Posterior cingulate gyrus (tissue), 11 donors: ENCODE data around the gene RSF1.

Experiments used
- DNase-seq, 10 donors: peaks; one replicate each; pipeline versions ENCODE4 v3.0.0 to v3.0.0-alpha.2; 2020 to 2021; ENCODE audit warnings: mixed read lengths in 3 of 10
- intact Hi-C: fragments of 100-400 bp; cut with DNase I; formaldehyde crosslinking; loops from one replicate; pipeline ENCODE4 v1.15.1; 2023

Gene RSF1

GRCh38 chr11:77704029-77704428 is 116.5 kb downstream of the RSF1 start:
- DNase-seq = no peak
- intact Hi-C loops = no loop called here

GRCh38 chr11:77699425-77699824 is 121.1 kb downstream of the RSF1 start:
- intact Hi-C loops = no loop called here
- no peak for DNase-seq

GRCh38 chr11:77698896-77699295 is 121.6 kb downstream of the RSF1 start:
- intact Hi-C loops = no loop called here
- no peak for DNase-seq

GRCh38 chr11:77697865-77698264 is 122.7 kb downstream of the RSF1 start:
- intact Hi-C loops = no loop called here
- DNase-seq = no peak

GRCh38 chr11:77695417-77695816 is 125.1 kb downstream of the RSF1 start:
- intact Hi-C loops = no loop called here
- no peak for DNase-seq

GRCh38 chr11:77690649-77691048 is 129.9 kb downstream of the RSF1 start:
- intact Hi-C loops = no loop called here

GRCh38 chr11:77687088-77687487 is 133.4 kb downstream of the RSF1 start:
- DNase-seq = no peak
- intact Hi-C loops = no loop called here

More at GRCh38 chr11:77690649-77691048, 129.9 kb downstream of the RSF1 start:
- DNase-seq = no peak

- no peak for DNase-seq
- intact Hi-C loops = no loop called here
Observed at GRCh38 chr11:77677138-77677537, 143.4 kb downstream of the RSF1 start.

GRCh38 chr11:77672264-77672663 is 148.3 kb downstream of the RSF1 start:
- intact Hi-C loops = no loop called here

GRCh38 chr11:77669848-77670511 is 150.5 kb downstream of the RSF1 start:
- intact Hi-C loops = no loop called here
- no peak for DNase-seq

More at GRCh38 chr11:77672264-77672663, 148.3 kb downstream of the RSF1 start:
- DNase-seq = no peak

GRCh38 chr11:77668760-77669159 is 151.8 kb downstream of the RSF1 start:
- DNase-seq = no peak
- intact Hi-C loops = no loop called here

GRCh38 chr11:77665240-77665965 is 155.1 kb downstream of the RSF1 start:
- DNase-seq = no peak
- intact Hi-C loops = no loop called here

GRCh38 chr11:77661670-77662069 is 158.9 kb downstream of the RSF1 start:
- intact Hi-C loops = no loop called here
- DNase-seq = no peak

- intact Hi-C loops = no loop called here
- DNase-seq = no peak
Observed at GRCh38 chr11:77660947-77661346, 159.6 kb downstream of the RSF1 start.

GRCh38 chr11:77658213-77659013 is 162.1 kb downstream of the RSF1 start:
- DNase-seq = no peak
- intact Hi-C loops = no loop called here

GRCh38 chr11:77656362-77656761 is 164.2 kb downstream of the RSF1 start:
- intact Hi-C loops = no loop called here
- DNase-seq = no peak

GRCh38 chr11:77654770-77655434 is 165.6 kb downstream of the RSF1 start:
- no peak for DNase-seq
- intact Hi-C loops = no loop called here

- intact Hi-C loops = no loop called here
- no peak for DNase-seq
Observed at GRCh38 chr11:77650123-77650522, 170.4 kb downstream of the RSF1 start.

GRCh38 chr11:77647654-77648305 is 172.7 kb downstream of the RSF1 start:
- intact Hi-C loops = no loop called here
- DNase-seq = no peak

- no peak for DNase-seq
- intact Hi-C loops = no loop called here
Observed at GRCh38 chr11:77644887-77645286, 175.6 kb downstream of the RSF1 start.
